Neural cell (in vitro differentiated cells): ENCODE data around the gene STPG4.

ENCODE experiments used
- EZH2 ChIP-seq: fragments of 200-600, 300-800 bp; shearing (Covaris generic), sonication (generic); IDR thresholded peaks from 2 replicates; pipeline ENCODE4 v1.6.1; 2014; ENCODE audit warnings: antibody characterized with exemption, low read length, borderline replicate concordance, mild to moderate bottlenecking; ENCODE audit not compliant: insufficient read depth, poor library complexity, severe bottlenecking
- POLR2AphosphoS5 ChIP-seq: IDR thresholded peaks from 2 replicates; pipeline ENCODE4 v1.6.1; 2012
- TF ChIP-seq, protein P1 (sequence below): fragments of 450-650 bp; IDR thresholded peaks from 2 replicates; pipeline ENCODE4 v1.5.1; 2014; ENCODE audit warnings: antibody characterized with exemption, mild to moderate bottlenecking, moderate library complexity; ENCODE audit not compliant: poor library complexity, severe bottlenecking

DNA sequence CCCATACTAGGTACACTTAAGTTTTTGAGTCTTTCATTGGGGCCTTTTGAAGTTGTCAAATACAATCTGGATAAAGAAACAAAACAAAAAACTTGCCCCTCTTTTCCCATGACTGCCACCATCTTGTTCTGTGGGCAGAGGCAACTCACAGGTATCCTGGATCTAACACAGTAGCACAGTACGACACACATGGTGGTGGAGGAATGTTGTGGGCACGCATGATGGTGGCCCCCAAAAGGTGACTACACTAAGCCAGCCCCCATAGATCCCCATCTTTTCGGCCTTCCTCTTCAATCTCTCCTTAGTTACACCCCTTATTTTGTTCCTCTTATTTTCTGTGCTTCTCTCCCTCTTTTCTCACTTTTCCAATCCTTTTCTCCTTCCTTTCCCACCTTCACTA is 4.5 kb upstream of the STPG4 start:
- TF ChIP-seq, protein P1, sequence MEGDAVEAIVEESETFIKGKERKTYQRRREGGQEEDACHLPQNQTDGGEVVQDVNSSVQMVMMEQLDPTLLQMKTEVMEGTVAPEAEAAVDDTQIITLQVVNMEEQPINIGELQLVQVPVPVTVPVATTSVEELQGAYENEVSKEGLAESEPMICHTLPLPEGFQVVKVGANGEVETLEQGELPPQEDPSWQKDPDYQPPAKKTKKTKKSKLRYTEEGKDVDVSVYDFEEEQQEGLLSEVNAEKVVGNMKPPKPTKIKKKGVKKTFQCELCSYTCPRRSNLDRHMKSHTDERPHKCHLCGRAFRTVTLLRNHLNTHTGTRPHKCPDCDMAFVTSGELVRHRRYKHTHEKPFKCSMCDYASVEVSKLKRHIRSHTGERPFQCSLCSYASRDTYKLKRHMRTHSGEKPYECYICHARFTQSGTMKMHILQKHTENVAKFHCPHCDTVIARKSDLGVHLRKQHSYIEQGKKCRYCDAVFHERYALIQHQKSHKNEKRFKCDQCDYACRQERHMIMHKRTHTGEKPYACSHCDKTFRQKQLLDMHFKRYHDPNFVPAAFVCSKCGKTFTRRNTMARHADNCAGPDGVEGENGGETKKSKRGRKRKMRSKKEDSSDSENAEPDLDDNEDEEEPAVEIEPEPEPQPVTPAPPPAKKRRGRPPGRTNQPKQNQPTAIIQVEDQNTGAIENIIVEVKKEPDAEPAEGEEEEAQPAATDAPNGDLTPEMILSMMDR, result no peak
- TF ChIP-seq EZH2, result no peak
- TF ChIP-seq POLR2AphosphoS5, result no peak
